ENCODE measurements around the gene RCN1.

RCN1 gene

GRCh38 chr11:32088117-32088941 lies 2.5 kb upstream of the RCN1 start:
- peak overlapping the region; percentile 39 for H3K4me3 ChIP-seq (ENCODE audit: low read depth, low read length)
- TF ChIP-seq, protein P1, sequence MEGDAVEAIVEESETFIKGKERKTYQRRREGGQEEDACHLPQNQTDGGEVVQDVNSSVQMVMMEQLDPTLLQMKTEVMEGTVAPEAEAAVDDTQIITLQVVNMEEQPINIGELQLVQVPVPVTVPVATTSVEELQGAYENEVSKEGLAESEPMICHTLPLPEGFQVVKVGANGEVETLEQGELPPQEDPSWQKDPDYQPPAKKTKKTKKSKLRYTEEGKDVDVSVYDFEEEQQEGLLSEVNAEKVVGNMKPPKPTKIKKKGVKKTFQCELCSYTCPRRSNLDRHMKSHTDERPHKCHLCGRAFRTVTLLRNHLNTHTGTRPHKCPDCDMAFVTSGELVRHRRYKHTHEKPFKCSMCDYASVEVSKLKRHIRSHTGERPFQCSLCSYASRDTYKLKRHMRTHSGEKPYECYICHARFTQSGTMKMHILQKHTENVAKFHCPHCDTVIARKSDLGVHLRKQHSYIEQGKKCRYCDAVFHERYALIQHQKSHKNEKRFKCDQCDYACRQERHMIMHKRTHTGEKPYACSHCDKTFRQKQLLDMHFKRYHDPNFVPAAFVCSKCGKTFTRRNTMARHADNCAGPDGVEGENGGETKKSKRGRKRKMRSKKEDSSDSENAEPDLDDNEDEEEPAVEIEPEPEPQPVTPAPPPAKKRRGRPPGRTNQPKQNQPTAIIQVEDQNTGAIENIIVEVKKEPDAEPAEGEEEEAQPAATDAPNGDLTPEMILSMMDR (IDR thresholded peaks at IDR 0.05; ENCODE audit: low read depth, low read length): no peak

DNA sequence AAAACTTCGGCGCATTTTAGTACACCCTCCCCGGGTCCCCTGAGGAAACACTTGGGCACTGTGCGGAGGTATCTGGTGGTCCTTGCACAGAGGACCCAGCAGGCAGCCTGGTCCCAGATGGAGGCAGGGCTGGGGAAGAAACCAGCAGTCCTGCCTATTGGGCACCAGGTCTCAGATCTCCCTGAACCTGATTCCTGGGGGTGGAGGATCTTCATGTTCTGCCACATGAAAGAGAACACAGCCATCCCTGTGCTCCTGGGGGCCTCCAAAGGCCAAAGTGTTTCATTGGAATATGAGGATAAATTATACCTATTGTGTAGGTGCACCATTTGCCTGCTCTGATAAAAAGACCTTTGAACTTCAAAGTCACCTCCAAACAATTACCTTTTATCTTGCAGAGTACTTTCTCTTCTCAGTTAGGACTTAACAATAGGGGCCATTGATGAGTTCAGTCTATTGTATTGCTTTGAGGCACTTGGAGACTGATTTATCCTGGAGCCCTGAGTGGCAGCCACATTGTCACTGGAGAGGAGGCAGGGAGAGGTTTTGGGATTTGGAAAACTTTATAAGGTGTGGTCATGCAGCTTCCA lies 1.8 kb downstream of the RCN1 start:
- TF ChIP-seq, protein P1 (IDR thresholded peaks at IDR 0.05; ENCODE audit: low read depth, low read length): no peak
- peak overlapping the region; percentile 81 for H3K4me3 ChIP-seq (ENCODE audit: low read depth, low read length)

DNA sequence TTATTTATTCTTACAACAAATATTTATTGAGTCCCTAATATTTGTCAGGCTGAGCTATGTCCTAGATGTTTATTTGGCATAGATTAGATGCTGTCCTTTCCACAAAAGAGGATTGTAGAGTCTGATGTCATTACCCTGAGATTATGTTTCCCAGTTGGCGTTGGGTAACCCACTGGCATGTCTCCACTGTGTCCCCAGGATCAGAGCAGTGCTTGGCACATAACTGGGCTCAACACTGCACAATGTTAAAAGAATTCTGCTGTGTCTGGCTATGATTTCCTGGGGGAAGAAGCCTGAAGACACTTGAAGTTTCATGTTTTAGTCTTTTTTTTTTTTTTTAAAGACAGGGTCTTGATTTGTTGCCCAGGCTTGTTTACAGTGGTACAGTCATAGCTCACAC lies 4.0 kb downstream of the RCN1 start:
- TF ChIP-seq, protein P1 (IDR thresholded peaks at IDR 0.05; ENCODE audit: low read depth, low read length): no peak
- H3K4me3 ChIP-seq (ENCODE audit: low read depth, low read length): no peak overlapping the region

DNA sequence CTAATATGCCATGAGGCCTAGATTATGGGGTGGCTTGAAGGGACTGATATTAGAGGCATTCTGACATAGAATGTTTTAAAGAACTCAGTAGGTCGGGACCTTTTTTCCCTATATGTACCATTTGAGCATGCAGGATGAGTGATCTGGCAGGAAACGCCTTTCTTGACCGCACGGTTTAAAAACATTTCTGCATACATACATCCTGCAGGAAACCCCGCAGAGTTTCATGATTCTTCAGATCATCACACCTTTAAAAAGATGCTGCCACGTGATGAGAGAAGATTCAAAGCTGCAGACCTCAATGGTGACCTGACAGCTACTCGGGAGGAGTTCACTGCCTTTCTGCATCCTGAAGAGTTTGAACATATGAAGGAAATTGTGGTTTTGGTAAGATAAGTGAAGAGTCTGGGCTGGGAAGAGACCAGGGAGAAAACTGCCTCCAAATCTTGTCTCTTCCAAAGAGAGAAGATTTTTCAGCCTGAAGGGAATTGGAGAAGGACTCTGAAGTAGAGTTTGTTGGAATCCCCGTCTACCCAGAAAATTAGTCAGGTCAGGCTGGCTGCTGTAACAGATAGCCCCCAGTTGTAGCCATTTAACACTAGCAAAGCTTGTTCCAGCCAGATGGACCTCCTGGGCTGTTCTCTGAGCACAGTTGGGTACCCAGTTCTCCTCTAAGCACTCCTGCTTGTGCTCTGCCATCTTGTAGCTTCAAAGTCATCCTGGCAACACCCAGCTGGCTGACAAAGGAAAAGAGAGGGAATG lies 7.4 kb downstream of the RCN1 start:
- TF ChIP-seq, protein P1 (IDR thresholded peaks at IDR 0.05; ENCODE audit: low read depth, low read length): no peak
- H3K4me3 ChIP-seq (ENCODE audit: low read depth, low read length): no peak overlapping the region

- no peak overlapping the region for H3K4me3 ChIP-seq (ENCODE audit: low read depth, low read length)
- TF ChIP-seq, protein P1 (IDR thresholded peaks at IDR 0.05; ENCODE audit: low read depth, low read length): no peak
Observed at GRCh38 chr11:32099516-32099915, 8.6 kb downstream of the RCN1 start.

DNA sequence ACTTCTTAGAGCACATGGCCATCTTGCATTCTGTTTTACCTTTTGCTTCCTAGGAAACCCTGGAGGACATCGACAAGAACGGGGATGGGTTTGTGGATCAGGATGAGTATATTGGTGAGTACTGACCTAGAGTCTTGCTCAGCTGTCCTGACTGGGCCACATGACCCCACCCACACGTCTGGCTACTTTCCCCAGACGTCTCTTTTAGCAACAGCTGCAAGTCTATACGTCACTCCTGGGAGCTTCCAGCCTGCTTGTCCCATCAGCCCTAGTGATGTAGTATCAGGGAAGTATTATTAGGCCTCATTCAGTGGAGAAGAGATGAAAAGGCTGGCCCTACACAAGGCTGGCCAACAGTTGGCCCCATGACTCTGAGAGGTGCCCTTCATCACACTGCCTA lies 9.6 kb downstream of the RCN1 start:
- H3K4me3 ChIP-seq (ENCODE audit: low read depth, low read length): no peak overlapping the region
- TF ChIP-seq, protein P1 (IDR thresholded peaks at IDR 0.05; ENCODE audit: low read depth, low read length): no peak
